GM21825 (cell line): ENCODE measurements around the gene PPP6R3.
"Not testable (repeated sequence)": the region's sequence is repeated elsewhere in the genome, so short reads cannot be mapped to it uniquely, and the experiment has no call there.

Source experiments
- ATAC-seq: cut with Tn5 transposase; IDR thresholded peaks from one replicate; pipeline ENCODE4 v1.9.1; 2021; ENCODE audit warnings: mild to moderate bottlenecking, moderate library complexity; ENCODE audit not compliant: unreplicated experiment

PPP6R3 gene

DNA sequence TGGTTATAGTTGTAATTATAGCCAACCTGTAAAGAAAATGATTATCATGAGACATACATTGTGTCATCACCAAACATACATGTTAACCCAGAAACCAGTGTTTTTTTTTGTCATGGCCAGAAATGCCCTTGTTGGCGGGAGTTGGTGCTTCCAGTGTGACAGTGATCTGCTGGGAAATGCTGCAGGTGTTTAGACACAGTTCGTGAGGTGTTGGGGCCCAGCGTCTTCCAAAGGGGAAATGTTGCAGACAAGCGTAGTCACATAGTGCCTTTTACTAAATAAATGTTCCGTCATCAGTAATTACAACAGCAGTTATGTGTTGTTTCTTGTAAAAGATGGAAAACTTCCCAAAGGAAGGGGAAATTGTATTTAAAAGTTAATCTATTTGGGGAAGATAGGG lies 131.2 kb downstream of the PPP6R3 start:
- no peak for ATAC-seq

DNA sequence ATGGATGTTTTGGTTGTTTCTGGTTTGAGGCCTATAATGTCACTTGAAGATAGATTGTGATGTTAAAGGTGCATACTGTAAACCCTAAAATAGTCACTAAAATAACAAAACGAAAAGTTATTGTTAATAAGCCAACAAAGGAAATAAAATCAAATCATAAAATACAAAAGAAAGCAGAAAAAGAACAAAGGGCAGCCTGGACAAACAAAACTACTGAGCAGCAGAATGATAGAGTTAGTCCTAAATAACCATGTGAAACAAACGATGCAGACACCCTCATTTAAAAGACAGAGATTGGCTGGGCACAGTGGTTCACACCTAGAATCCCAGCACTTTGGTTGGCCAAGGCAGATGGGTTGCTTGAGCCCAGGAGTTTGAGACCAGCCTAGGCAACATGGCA lies 132.9 kb downstream of the PPP6R3 start:
- no peak for ATAC-seq

DNA sequence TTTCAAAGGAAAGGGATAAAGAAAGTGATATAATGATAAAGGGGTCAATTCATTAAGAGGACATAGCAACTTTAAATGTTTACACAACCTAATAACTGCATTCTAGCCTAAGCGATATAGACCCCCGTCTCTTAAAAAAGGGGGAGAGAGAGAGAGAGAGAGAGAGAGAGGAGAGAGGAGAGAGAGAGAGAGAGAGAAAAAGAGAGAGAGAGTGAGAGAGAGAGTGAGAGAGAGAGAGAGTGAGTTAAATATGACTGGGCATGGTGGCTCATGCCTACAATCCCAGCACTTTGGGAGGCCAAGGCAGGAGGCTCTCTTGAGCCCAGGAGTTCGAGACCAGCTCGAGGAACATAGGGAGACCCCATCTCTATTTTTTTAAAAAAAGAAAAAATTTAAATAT lies 133.6 kb downstream of the PPP6R3 start:
- ATAC-seq = no peak

DNA sequence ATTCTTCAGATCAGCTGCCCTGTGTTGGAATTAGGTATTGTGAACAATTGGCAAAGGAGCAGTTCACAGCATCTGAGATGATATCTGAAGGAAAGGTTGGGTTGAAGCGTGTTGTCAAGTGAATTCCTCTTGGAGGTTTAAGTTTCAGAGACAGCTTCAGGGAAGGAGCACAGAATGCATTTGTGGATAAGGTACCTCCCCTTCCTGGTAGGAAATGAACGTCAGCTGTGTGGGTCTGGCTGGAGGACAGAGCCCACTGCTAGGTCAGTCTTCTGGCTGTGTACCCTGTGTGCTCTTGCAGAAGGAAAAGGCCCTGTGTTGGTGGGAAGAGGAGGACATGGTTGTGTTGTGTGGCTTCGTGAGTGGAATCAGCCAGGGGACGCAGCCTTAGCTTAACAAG lies 135.7 kb downstream of the PPP6R3 start:
- ATAC-seq = no peak

DNA sequence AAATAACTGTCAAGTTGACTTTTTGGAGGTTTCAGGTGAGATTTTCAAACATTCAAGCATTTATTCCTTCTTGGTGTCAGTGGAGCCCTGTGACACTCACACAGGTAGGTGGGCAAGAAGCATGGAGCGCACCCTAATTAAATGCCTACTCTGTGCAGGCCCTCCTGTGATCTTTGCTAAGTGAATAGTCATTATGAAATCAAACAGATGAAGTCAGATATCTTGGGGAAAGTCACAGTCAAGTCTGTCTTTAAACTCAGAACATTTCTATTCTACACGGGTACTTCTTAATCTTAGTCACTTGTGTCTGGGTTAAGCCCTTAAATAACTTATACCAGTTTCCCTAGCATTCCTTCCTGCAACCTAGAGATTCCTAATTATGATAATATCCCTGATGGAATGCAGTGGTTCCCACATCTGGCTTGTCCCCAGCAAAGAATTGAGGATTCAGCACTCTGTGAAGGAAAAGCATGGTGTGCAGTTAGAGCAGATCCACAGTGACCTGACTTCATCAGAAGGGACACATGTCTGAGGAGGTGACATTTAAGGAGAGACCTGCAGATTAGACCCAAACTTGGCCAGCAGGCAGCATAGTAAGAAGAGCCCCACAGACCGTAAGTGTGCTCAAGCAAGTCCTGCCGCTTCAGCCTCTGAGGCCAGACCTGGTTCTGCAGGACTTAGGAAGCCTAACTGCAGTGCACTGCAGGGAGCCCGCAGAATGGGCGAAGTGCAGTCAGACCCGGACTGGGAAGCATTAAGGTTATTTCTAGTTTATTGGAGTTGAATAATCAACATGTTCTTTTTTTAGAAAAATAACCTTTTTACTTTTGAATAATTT lies 138.5 kb downstream of the PPP6R3 start:
- ATAC-seq = no peak

DNA sequence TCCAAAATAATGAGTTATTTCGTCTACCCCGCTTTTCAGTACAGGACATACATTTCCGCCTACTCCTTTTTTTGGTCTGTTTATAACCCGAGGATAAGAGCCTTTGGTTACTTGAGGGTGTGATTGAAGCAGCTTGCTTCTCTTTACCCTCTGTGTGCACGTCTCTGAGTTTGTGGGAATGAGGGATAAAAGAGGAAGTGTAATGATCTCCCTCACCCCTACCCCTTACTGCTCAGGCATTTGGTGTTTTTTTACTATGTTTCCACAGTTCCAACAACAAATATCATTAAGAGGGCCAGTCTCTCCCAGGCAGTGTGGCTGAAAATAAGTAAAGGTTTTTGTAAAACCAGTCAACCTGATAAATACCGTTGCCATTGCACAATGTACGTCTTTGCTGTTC lies 140.6 kb downstream of the PPP6R3 start:
- ATAC-seq = no peak

DNA sequence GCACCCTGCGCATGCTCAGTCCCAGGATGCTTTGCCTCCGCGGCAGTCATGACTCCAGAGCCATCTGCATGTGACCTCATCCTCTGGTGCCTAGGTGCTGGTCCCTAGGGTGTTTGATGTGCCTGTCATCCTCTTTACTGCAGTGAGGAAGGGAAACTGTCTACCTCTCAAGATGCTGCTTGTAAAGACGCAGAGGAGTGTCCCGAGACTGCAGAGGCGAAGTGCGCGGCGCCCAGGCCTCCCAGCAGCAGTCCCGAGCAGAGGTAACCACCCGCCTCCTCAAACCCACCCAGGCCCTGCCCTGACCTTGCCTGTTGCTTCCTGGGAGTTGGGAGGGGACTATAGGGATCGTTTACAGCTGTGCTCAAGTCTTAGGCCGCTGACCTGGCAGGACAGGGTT lies 149.2 kb downstream of the PPP6R3 start:
- no peak for ATAC-seq

DNA sequence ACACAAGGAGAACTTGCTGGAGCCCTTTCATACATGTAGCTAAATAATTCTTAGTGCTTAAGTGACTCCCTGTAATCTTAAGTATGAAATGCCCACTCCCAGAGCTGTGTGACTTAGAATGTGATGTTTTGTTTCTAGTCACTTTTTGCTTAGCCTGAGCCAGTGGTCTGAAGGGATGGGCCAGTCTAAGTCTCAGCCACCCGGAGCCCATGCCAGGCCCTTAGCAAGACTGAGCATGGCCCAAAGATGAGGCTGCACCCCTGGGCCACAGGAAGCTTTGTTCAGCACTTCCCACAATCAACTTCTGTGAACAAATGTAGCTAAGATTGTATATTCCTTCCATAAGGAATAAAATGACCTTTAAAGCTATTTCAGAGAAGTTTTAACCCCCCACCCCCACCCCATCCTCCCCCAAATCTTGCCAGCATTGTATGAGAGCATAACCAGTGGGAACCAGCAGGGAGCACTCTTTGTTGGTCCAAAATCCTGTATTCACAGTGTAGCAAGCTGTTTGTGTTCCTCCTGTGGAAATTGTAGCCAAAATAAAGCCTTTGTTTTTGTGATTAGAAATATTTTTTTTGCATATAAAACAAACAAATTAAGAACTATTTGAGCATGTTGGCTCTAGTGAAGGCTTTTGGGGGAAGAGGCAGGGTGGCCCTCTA lies 150.0 kb downstream of the PPP6R3 start:
- ATAC-seq = no peak

DNA sequence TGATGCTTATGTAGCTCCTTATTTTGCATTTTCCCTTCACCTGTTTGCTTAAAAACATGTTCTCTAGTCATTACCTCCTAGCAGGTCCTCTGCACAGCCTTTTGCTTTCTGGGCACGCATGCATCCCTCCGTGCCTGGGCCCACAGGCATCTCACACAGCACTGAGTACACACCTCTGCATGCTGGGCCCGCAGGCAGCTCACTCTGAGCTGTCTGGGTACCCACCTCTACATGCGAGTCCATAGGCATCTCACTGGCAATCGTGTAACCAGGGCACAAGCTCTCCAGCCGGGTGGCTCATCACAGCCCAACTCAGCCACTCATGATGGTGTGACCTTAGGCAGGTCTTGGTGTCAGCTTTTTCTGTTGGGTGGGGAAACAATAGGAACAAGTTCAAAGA lies 155.1 kb downstream of the PPP6R3 start:
- no peak for ATAC-seq

DNA sequence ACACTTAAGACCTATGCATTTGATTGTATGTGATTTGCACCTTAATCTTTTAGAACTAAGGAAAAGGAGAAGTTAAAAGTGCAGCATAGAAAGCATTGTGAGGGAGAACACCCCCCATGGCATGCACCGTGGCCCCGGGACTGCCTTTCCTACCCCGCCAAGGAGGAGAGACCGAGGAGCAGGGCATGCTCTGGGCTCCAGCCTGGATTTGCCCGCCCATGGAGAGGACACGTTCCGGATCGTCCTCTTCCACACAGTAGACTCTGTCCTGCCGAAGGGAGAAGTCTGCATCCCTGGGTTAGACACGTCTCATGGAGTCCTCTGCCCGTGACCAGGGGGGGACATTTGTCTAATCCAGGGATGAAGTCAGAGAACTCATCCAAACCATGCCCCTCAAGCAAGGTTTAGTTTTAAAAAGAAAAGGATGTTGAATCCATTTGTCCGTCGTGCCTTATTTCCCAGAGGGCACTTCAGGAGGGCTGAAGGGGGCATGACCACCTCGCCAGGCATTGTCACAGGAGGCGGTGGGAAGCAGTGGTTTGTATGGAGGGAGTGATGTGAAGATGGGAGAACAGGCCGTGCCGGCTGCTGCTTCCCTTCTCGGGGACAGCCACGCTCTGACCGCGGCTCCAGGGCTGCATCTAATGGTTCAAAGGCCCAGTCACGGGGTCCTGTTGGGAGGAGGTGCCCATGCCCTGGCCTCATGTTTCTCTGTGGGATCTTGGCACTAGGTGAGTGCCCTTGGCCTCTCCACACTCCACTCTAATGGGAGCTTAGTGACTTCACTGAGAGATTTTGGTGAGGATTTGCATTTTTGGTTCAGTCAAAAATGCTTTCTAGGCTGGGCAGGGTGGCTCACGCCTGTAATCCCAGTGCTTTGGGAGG lies 157.6 kb downstream of the PPP6R3 start:
- ATAC-seq = no peak

DNA sequence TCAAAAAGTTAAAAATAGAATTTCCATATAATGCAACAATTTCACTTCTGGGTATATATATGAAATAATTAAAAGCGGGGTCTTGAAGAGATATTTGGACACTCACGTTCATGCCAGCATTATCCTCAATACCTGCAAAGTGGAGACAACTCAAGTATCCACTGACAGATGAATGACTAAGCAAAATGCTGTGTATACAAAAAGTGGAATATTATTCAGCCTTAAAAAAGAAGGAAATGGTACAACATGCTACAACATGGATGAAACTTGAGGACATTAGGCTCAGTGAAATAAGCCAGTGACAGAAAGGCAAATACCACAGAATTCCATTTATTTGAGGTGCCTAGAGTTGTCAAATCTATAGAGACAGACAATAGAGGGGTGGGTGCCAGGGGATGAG lies 161.3 kb downstream of the PPP6R3 start:
- ATAC-seq = no peak

DNA sequence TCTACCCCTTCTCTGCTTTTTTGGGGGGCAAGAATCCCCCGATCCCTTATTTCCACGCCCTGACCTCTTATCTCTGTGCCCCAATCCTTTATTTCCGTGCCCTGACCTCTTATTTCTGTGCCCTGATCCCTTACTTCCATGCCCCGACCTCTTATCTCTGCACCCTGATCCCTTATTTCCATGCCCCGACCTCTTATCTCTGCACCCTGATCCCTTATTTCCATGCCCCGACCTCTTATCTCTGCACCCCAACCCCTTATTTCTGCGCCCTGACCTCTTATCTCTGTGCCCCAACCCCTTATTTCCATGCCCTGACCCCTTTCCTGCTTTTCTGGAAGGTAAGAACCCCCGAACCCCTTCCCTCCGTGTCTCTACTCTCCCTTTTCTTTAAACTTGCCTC lies 163.2 kb downstream of the PPP6R3 start:
- ATAC-seq = not testable (repeated sequence)

DNA sequence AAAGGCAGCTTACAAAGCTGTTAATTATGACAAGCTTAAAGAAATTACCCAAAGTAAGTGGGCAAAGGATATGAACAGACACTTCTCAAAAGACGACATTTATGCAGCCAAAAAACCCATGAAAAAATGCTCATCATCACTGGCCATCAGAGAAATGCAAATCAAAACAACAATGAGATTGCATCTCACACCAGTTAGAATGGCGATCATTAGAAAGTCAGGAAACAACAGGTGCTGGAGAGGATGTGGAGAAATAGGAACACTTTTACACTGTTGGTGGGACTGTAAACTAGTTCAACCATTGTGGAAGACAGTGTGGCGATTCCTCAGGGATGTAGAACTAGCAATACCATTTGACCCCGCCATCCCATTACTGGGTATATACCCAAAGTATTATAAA lies 164.5 kb downstream of the PPP6R3 start:
- ATAC-seq = not testable (repeated sequence)

DNA sequence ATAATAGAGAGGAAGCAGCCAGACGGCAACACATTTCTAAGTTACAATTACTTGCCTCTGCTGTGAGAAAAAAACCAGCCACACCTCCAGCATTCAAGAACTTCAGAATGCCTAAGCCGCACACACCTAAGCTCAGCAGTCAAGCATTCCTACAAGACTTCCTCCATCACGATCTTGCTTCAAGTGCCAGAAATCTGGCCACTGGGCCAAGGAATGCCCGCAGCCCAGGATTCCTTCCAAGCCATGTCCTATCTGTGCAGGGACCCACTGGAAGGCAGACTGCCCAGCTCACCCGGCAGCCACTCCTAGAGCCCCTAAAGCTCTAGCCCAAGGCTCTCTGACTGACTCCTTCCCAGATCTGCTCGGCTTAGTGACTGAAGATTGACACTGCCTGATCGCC lies 165.7 kb downstream of the PPP6R3 start:
- ATAC-seq = not testable (repeated sequence)

DNA sequence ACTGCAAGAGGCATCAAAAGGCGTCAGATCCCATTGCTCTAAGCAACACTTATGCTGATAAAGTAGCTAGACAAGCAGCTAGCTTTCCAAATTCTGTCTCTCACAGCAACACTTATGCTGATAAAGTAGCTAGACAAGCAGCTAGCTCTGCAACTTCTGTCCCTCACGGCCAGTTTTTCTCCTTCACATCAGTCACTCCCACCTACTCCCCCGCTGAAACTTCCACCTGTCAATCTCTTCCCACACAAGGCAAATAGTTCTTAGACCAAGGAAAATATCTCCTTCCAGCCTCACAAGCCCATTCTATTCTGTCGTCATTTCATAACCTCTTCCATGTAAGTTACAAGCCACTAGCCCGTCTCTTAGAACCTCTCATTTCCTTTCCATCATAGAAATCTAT lies 168.3 kb downstream of the PPP6R3 start:
- not testable (repeated sequence) for ATAC-seq

DNA sequence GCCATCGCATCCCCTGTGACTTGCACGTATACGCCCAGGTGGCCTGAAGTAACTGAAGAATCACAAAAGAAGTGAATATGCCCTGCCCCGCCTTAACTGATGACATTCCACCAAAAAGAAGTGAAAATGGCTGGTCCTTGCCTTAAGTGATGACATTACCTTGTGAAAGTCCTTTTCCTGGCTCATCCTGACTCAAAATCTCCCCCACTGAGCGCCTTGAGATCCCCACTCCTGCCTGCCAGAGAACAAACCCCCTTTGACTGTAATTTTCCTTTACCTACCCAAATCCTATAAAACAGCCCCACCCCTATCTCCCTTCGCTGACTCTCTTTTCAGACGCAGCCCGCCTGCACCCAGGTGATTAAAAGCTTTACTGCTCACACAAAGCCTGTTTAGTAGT lies 171.8 kb downstream of the PPP6R3 start:
- ATAC-seq = not testable (repeated sequence)

DNA sequence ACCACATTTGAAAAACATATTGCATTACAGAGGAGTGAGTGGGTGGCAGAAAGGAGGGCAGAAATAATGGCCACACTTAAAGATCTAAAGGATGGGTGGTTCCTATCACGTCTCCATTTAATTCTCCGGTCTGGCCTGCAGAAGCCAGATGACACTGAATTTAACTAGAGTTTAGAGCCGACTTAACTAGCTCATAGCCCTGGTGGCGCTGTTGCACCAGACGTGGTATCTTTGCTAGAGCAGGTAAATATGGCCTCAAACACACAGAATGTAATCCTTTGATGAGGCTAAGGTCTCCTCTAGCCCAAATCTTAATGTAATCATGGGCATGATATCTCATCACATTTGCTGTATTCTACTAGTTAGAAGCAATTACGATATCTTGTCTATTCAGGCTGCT lies 172.2 kb downstream of the PPP6R3 start:
- ATAC-seq = no peak

DNA sequence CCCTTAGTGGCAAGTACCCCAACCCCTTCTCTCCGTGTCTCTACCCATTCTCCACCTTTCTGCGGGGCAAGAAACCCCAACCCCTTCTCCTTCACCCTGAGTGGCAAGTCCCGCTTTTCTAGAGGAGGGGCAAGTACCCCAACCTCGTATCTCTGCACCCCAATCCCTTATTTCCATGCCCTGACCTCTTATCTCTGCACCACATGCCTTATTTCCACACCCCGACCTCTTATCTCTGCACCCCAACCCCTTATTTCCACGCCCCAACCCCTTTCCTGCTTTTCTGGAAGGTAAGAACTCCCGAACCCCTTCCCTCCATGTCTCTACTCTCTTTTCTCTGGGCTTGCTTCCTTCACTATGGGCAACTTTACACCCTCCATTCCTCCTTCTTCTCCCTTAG lies 174.1 kb downstream of the PPP6R3 start:
- not testable (repeated sequence) for ATAC-seq

DNA sequence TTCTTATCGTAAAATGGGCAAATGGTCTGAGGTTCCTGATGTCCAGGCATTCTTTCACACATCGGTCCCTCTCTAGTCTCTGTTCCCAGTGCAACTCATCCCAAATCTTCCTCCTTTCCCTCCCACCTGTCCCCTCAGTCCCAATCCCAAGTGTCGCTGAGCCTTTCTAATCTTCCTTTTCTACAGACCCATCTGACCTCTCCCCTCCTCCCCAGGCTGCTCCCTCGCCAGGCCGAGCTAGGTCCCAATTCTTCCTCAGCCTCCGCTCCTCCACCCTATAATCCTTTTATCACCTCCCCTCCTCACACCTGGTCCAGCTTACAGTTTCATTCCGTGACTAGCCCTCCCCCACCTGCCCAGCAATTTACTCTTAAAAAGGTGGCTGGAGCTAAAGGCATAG lies 174.6 kb downstream of the PPP6R3 start:
- not testable (repeated sequence) for ATAC-seq

DNA sequence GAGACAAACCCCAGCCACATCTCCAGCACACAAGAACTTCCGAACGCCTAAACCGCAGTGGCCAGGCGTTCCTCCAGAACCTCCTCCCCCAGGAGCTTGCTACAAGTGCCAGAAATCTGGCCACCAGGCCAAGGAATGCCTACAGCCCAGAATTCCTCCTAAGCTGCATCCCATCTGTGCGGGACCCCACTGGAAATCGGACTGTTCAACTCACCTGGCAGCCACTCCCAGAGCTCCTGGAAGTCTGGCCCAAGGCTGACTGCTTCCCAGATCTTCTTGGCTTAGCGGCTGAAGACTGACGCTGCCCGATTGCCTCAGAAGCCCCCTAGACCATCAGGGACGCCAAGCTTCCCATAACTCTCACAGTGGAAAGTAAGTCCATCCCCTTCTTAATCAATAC lies 175.3 kb downstream of the PPP6R3 start:
- ATAC-seq = not testable (repeated sequence)

DNA sequence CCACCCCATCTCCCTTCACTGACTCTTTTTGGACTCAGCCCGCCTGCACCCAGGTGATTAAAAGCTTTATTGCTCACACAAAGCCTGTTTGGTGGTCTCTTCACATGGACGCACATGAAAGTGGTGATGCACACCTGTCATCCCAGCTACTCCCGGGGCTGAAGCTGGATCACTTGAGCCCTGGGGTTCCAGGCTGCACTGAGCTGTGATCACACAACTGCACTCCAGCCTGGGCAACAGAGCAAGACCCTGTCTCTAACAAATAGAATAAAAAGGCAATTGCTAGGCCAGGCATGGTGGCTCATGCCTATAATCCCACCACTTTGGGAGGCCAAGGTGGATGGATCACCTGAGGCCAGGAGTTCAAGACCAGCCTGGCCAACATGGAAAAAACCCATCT lies 178.8 kb downstream of the PPP6R3 start:
- ATAC-seq = not testable (repeated sequence)
